HG03103 (cell line): Measurements from ENCODE around the gene MAML2.

ENCODE experiments used
- ATAC-seq: cut with Tn5 transposase; IDR thresholded peaks from one replicate; pipeline ENCODE4 v1.9.1; 2021; ENCODE audit warnings: low read depth; ENCODE audit not compliant: unreplicated experiment

Gene MAML2

GRCh38 chr11:96318850-96319249, 24.1 kb downstream of the MAML2 start:
- ATAC-seq: no peak

GRCh38 chr11:96318399-96318798, 24.6 kb downstream of the MAML2 start:
- no peak for ATAC-seq

GRCh38 chr11:96317985-96318384, 25.0 kb downstream of the MAML2 start:
- ATAC-seq: no peak

GRCh38 chr11:96317571-96317970, 25.4 kb downstream of the MAML2 start:
- no peak for ATAC-seq

DNA sequence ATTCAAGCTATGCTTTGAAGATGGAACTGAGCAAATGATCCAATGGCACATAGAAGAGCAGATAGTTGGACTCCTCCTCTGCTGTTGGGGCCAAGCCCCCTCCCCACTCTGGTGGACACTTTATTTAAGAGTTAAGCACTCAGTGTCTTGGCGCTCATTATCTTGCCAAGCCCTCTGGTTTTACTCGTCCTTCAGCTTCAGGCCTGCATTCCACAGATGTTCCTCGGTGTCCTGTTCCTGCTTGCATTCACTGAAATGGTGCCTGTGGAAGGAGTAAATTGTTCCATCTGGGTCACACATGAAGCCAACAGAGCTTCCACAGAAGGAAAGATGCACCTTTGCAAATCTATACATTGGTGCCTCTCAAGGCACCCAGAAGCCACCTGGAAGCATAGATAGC, 26.1 kb downstream of the MAML2 start:
- no peak for ATAC-seq

GRCh38 chr11:96315476-96315875, 27.5 kb downstream of the MAML2 start:
- no peak for ATAC-seq

DNA sequence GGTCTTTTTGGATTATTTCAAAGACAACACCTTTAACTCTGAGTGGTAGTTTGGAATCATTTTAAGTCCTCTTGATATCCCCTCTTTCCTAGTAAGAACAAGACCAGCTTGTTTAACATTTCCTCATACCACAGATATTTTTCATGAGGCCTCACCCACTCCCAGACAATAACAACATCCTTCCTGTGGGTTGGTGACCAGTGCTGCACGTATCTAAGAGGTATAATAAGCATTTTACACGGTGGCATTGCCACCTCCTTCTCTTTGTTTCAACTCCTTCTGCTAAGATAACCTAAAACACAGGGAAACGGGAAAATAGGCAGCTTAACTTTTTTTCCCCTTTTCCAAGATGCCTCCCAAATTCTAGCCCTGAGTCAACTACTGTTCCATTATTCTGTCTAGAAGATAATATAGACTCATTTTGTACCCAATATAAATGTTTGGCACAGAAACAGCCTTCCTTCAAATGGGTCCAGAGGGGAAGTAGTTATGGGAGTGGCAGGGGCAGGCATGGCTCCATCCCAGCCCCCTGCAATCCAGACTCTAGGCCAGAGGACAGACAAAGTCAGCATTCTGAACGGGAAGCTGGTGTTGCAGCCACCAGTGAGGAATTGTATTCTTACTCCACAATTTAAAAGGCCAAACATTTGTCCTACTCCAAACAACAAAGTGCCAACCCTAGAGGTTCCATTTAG, 28.5 kb downstream of the MAML2 start:
- ATAC-seq: no peak

DNA sequence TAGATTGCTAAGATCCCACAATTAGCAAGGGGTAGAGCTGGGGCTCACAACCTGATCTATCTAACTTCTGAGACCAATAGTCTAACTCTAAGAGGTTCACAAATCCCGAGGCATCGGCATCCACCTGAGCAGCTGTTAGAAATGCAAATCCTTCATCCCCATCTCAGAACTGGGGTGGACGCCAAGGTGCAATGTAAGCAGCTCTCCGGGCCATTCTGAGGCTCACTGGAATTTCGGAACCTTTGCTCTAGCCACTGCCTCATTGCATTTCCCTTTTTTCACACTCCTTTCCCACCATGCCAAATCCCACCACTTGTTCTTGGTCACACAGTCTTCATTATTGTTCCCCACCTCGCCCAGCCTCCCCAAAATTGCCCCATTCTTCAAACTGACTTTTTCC, 29.8 kb downstream of the MAML2 start:
- ATAC-seq: no peak

DNA sequence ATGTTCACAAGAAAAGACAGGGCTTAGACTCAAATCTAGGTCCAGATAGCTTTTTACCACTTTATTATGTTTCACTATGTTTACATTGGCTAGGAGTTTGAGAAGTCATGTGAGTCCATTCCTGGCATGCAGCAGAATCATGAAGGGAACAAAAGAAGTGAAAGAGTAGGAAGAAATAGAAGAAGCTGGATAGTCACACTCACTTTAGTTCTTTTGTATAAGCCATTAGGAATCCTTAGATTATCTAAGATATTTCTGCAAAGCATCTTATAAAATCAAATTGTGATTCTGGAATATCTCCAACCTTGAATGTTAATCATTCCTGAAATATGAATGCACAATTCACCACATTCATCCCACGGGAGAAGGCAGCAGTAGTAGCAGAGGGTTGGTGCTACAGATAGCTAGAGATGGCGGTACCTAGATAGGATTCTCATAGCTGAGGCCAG, 31.9 kb downstream of the MAML2 start:
- no peak for ATAC-seq

GRCh38 chr11:96310236-96310635, 32.8 kb downstream of the MAML2 start:
- ATAC-seq: no peak

- ATAC-seq: no peak
Measured at GRCh38 chr11:96309643-96310017, 33.4 kb downstream of the MAML2 start.

GRCh38 chr11:96309016-96309642, 33.9 kb downstream of the MAML2 start:
- ATAC-seq: no peak

GRCh38 chr11:96307776-96308140, 35.2 kb downstream of the MAML2 start:
- no peak for ATAC-seq

- ATAC-seq: no peak
Measured at GRCh38 chr11:96306933-96307775, 35.8 kb downstream of the MAML2 start.

DNA sequence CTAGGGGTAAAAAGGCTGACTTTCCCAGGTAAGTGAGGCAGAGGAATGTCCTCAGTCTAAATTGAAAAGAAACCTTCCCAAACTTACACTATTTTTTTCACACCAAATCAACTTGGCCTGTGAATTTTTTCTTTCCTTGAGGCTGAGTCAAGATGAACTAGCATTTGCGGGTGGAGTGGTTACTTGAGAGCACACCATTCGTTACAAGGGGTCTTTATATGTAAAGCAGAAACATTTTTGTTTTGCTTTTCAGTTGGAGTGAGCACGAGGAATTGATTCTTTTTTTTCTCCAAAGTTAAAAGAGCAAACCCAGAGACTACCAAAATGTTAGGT, 36.4 kb downstream of the MAML2 start:
- ATAC-seq: no peak

DNA sequence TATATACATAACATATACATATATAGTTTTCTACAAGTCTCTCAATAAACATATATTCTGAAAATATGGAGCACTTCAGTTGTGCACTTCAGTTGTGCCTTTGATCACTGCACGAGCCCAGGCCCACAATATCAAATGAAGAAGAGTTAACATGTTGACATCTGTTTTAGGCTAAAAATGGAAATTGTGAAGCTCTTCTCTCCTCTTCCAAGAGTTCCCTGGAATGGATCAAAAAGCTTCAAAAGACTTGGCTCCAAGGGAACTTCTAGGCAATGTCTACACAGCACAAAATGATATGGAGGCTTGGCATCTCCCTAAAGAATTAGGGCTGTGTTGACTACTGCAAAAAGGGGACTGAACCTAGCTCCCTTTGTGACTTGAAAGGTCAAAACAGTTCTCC, 36.9 kb downstream of the MAML2 start:
- no peak for ATAC-seq

- no peak for ATAC-seq
Measured at GRCh38 chr11:96303980-96304379, 39.0 kb downstream of the MAML2 start.

GRCh38 chr11:96303064-96303463, 39.9 kb downstream of the MAML2 start:
- no peak for ATAC-seq

GRCh38 chr11:96301818-96302217, 41.2 kb downstream of the MAML2 start:
- no peak for ATAC-seq

DNA sequence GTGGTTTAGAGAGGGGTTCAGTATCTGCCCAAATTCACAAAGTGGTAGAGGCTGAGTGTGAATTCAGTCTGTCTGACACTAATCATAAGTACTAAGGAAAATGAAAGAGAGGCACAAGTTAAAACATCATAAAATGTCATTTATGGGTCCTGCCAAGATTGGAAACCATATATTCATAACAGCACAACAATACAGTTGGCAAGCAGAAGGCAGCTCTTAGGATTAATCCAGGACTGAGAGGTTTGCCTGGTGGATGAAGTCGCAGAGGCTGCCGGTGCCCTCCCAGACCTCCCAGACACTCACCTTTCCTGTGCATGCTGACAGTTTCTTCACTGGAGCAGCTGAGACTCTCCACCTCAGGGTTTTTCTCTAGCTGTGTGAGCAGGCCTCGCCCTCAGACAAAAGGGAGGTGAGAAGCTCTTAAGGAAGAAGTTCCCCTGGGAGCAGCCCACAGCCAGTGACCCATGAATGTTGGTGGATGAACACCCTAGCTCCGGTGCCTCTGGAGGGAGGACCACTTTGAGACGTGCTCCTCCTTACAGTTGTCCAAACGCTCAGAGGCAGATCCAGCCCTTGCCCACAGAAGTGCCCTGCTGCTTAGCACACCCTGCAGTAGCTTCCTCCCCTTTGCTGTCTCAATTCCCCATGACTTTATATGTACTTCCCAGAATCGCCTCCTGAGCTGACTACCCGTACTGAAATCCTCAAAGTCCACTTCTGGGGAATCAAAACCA, 43.7 kb downstream of the MAML2 start:
- ATAC-seq: no peak

- no peak for ATAC-seq
Measured at GRCh38 chr11:96295369-96295768, 47.6 kb downstream of the MAML2 start.
